ENCODE measurements around the gene BNC2. TPM values are rescaled to one million over a fixed set of nuclear protein-coding genes. Genes with fewer than 3 reads are reported as not detected.
"Not testable (repeated sequence)": the region's sequence is repeated elsewhere in the genome, so short reads cannot be mapped to it uniquely, and the experiment has no call there.

Gene BNC2
- total RNA-seq, 1 experiment from 2014 or later, result 5.7 TPM

- TF ChIP-seq TCF7L2 (IDR thresholded peaks at IDR 0.05; ENCODE audit: low read depth, low read length) (no peak), POLR2AphosphoS5 (IDR thresholded peaks at IDR 0.05; ENCODE audit: low read depth, low read length) (no peak), CTCF (IDR thresholded peaks at IDR 0.05) (no peak), SIN3A (IDR thresholded peaks at IDR 0.05; ENCODE audit: borderline replicate concordance, insufficient read depth, low read depth, low read length) (no peak), REST (IDR thresholded peaks at IDR 0.05; ENCODE audit: insufficient read depth in 1 of 2, low read depth in 2 of 2, low read length in 1 of 2) (no peak)
- Histone ChIP-seq H3K9me3 (ENCODE audit: control insufficient read depth, insufficient read depth, low read depth, low read length) (no peaks in the 10 kb centered on the region), H3K27ac (ENCODE audit: low read length) (no peak overlapping the region), H3K27me3 (ENCODE audit: control insufficient read depth, insufficient read depth, low read length) (no peaks in the 10 kb centered on the region), H3K4me3 (ENCODE audit: low read depth in 2 of 2, low read length in 2 of 2) (no peak overlapping the region), H3K4me1 (ENCODE audit: control insufficient read depth, insufficient read depth, low read length) (no peaks in the 10 kb centered on the region), H3K36me3 (ENCODE audit: control insufficient read depth, insufficient read depth, low read length) (no peaks in the 10 kb centered on the region)
- POLR2A ChIA-PET, result no interaction called here
- CTCF ChIA-PET, result no interaction called here
- in situ Hi-C loops (cut with HindIII; ENCODE audit: low pct_unique_long_range_greater_than_20kb, low sequenced_read_pairs), result no loop called here
- intact Hi-C loops (cut with micrococcal nuclease; ENCODE audit: unreplicated experiment), result no loop called here
- ATAC-seq, result no peak
- DNase-seq (ENCODE audit: low read depth, low spot score), result no peak
- BruUV-seq (replicated peaks), result no TSS peak
Measured at GRCh38 chr9:16482764-16483163, 387.7 kb downstream of the BNC2 start.

- BruUV-seq (replicated peaks); DNase-seq (ENCODE audit: low read depth, low spot score); H3K27me3 ChIP-seq (ENCODE audit: control insufficient read depth, insufficient read depth, low read length); intact Hi-C loops (cut with micrococcal nuclease; ENCODE audit: unreplicated experiment); ATAC-seq; H3K9me3 ChIP-seq (ENCODE audit: control insufficient read depth, insufficient read depth, low read depth, low read length); CTCF ChIA-PET; H3K36me3 ChIP-seq (ENCODE audit: control insufficient read depth, insufficient read depth, low read length); H3K4me1 ChIP-seq (ENCODE audit: control insufficient read depth, insufficient read depth, low read length); H3K27ac ChIP-seq (ENCODE audit: low read length); H3K4me3 ChIP-seq (ENCODE audit: low read depth in 2 of 2, low read length in 2 of 2); POLR2A ChIA-PET; in situ Hi-C loops (cut with HindIII; ENCODE audit: low pct_unique_long_range_greater_than_20kb, low sequenced_read_pairs): not testable (repeated sequence)
Measured at GRCh38 chr9:16480584-16480983, 389.9 kb downstream of the BNC2 start.

- Histone ChIP-seq H3K27ac (ENCODE audit: low read length) (no peak overlapping the region), H3K4me1 (ENCODE audit: control insufficient read depth, insufficient read depth, low read length) (no peaks in the 10 kb centered on the region), H3K27me3 (ENCODE audit: control insufficient read depth, insufficient read depth, low read length) (no peaks in the 10 kb centered on the region), H3K36me3 (ENCODE audit: control insufficient read depth, insufficient read depth, low read length) (no peaks in the 10 kb centered on the region), H3K4me3 (ENCODE audit: low read depth in 2 of 2, low read length in 2 of 2) (no peak overlapping the region), H3K9me3 (ENCODE audit: control insufficient read depth, insufficient read depth, low read depth, low read length) (no peaks in the 10 kb centered on the region)
- intact Hi-C loops (cut with micrococcal nuclease; ENCODE audit: unreplicated experiment) (no loop called here), in situ Hi-C loops (cut with HindIII; ENCODE audit: low pct_unique_long_range_greater_than_20kb, low sequenced_read_pairs) (no loop called here)
- BruUV-seq (replicated peaks), result no TSS peak
- ChIA-PET POLR2A (no interaction called here), CTCF (no interaction called here)
- ATAC-seq (no peak), DNase-seq (ENCODE audit: low read depth, low spot score) (no peak)
- no peak for TF ChIP-seq CTCF (IDR thresholded peaks at IDR 0.05)
- TF ChIP-seq POLR2AphosphoS5 (IDR thresholded peaks at IDR 0.05; ENCODE audit: low read depth, low read length), result no peak
- no peak for TF ChIP-seq SIN3A (IDR thresholded peaks at IDR 0.05; ENCODE audit: borderline replicate concordance, insufficient read depth, low read depth, low read length)
- TF ChIP-seq REST (IDR thresholded peaks at IDR 0.05; ENCODE audit: insufficient read depth in 1 of 2, low read depth in 2 of 2, low read length in 1 of 2), result no peak
- TF ChIP-seq TCF7L2 (IDR thresholded peaks at IDR 0.05; ENCODE audit: low read depth, low read length), result no peak
Measured at GRCh38 chr9:16475996-16476395, 394.5 kb downstream of the BNC2 start.

Measured in Panc1 (cell line).